CD4-positive, alpha-beta T cell (primary cell): Measurements from ENCODE around the gene MYL10. TPM values are rescaled to one million over a fixed set of nuclear protein-coding genes. Genes with fewer than 3 reads are reported as not detected.

Experiments used
- ATAC-seq: fragments of 200-7000 bp; cut with Tn5 transposase; one replicate; pipeline ENCODE4 v1.10.0; 2022; ENCODE audit warnings: mild to moderate bottlenecking; ENCODE audit not compliant: poor library complexity
- CTCF ChIA-PET: fragments of 350-600 bp; sonication (Branson Sonifier 250); formaldehyde crosslinking; loops from one replicate; lab custom pipeline; 2021; ENCODE audit warnings: antibody characterized with exemption, inconsistent platforms; lab: Charles Lee
- POLR2A ChIA-PET: fragments of 350-600 bp; sonication (Branson Sonifier 250); formaldehyde crosslinking; loops from one replicate; lab custom pipeline; 2021; ENCODE audit warnings: antibody characterized with exemption, inconsistent platforms; lab: Charles Lee
- DNase-seq, 14 experiments: peaks; one replicate each; pipeline ENCODE4 v3.0.0-alpha.2; 2013 to 2020; ENCODE audit warnings: mixed read lengths in 2 of 14
- H3K27ac ChIP-seq, 2 donors: one replicate each; pipeline versions ENCODE4 v1.5.1 to v1.7.0; 2013; ENCODE audit warnings: low read length in 2 of 2, low read depth in 1 of 2, mild to moderate bottlenecking in 1 of 2
- H3K27me3 ChIP-seq, 2 experiments: 1 replicate in 1 of 2; 2 replicates in 1 of 2; pipeline versions ENCODE4 v1.6.1 to v1.7.0; 2013; ENCODE audit warnings: low read length in 2 of 2, control low read depth in 1 of 2, mild to moderate bottlenecking in 1 of 2, moderate library complexity in 1 of 2; ENCODE audit not compliant: insufficient read depth in 2 of 2, control insufficient read depth in 1 of 2
- H3K36me3 ChIP-seq: one replicate; pipeline ENCODE4 v1.6.1; 2013; ENCODE audit warnings: low read length, control low read depth; ENCODE audit not compliant: insufficient read depth
- H3K4me1 ChIP-seq: one replicate; pipeline ENCODE4 v1.6.1; 2013; ENCODE audit warnings: low read length, control low read depth; ENCODE audit not compliant: insufficient read depth
- H3K4me3 ChIP-seq: one replicate; pipeline ENCODE4 v1.5.1; 2013; ENCODE audit warnings: mild to moderate bottlenecking, low read length, moderate library complexity
- H3K9me3 ChIP-seq, 2 experiments: 1 replicate in 1 of 2; 2 replicates in 1 of 2; pipeline versions ENCODE4 v1.6.1 to v1.7.0; 2013; ENCODE audit warnings: low read length in 2 of 2, mild to moderate bottlenecking in 2 of 2, control low read depth in 1 of 2, moderate library complexity in 1 of 2; ENCODE audit not compliant: control insufficient read depth in 1 of 2, insufficient read depth in 1 of 2
- H3K27ac Mint-ChIP-seq: one replicate; pipeline ENCODE4 v1.8.0; 2020; ENCODE audit warnings: mixed read lengths
- H3K27me3 Mint-ChIP-seq: one replicate; pipeline ENCODE4 v1.8.0; 2021; ENCODE audit warnings: mixed read lengths
- H3K36me3 Mint-ChIP-seq: one replicate; pipeline ENCODE4 v1.8.0; 2021; ENCODE audit warnings: low read depth, mixed read lengths
- H3K4me1 Mint-ChIP-seq: one replicate; pipeline ENCODE4 v1.8.0; 2021; ENCODE audit warnings: low read depth, mixed read lengths
- H3K4me3 Mint-ChIP-seq: one replicate; pipeline ENCODE4 v1.8.0; 2020; ENCODE audit warnings: mild to moderate bottlenecking, mixed read lengths
- H3K9me3 Mint-ChIP-seq: one replicate; pipeline ENCODE4 v1.8.0; 2020; ENCODE audit warnings: mixed read lengths
- intact Hi-C, 2 experiments: fragments of 100-400 bp; cut with DNase I in 1 of 2; cut with micrococcal nuclease in 1 of 2; formaldehyde crosslinking; loops; one replicate each; pipeline versions ENCODE4 v1.15.1 to v1.9.0; 2023 to 2025; cut with DNase I, micrococcal nuclease
- total RNA-seq, 174 experiments: library from RNA in 2 of 174; stranded (reverse) in 2 of 174; gene quantifications; one replicate each; pipeline ENCODE4 v1.2.3 and lab custom pipeline; 2021 to 2026
- TF ChIP-seq, protein P1 (sequence below): fragments of 200-600 bp; IDR thresholded peaks from one replicate; pipeline ENCODE4 v1.8.0; 2022; ENCODE audit warnings: antibody characterized with exemption, mild to moderate bottlenecking

MYL10 gene
- total RNA-seq, 2 experiments from 2014 or later: not detected

DNA sequence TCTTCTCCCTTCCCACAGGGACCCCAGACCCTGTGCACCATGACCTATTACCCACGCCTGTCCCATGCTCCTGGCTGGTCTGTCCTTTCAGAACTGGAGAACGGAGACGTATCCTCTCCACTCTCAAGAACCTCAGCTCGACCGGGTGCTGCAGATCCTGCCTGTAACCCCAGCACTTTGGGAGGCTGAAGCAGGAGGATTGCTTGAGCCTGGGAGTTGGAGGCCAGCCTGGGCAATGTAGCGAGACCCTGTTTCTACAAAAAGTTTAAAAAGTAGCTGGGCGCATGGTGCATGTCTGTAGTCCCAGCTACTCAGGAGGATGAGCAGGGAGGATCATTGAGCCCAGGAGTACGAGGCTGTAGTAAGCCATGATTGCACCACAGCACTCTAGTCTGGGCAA, 37.2 kb upstream of the MYL10 start:
- peaks cover 6% of the 10 kb centered on the region for H3K9me3 Mint-ChIP-seq
- no peaks in the 10 kb centered on the region for H3K4me1 Mint-ChIP-seq
- no peaks in the 10 kb centered on the region for H3K4me1 ChIP-seq
- no peak overlapping the region for H3K4me3 ChIP-seq
- H3K36me3 Mint-ChIP-seq: no peaks in the 10 kb centered on the region
- ATAC-seq (no peak), DNase-seq (no peak)
- H3K27me3 Mint-ChIP-seq: no peaks in the 10 kb centered on the region
- TF ChIP-seq, protein P1, sequence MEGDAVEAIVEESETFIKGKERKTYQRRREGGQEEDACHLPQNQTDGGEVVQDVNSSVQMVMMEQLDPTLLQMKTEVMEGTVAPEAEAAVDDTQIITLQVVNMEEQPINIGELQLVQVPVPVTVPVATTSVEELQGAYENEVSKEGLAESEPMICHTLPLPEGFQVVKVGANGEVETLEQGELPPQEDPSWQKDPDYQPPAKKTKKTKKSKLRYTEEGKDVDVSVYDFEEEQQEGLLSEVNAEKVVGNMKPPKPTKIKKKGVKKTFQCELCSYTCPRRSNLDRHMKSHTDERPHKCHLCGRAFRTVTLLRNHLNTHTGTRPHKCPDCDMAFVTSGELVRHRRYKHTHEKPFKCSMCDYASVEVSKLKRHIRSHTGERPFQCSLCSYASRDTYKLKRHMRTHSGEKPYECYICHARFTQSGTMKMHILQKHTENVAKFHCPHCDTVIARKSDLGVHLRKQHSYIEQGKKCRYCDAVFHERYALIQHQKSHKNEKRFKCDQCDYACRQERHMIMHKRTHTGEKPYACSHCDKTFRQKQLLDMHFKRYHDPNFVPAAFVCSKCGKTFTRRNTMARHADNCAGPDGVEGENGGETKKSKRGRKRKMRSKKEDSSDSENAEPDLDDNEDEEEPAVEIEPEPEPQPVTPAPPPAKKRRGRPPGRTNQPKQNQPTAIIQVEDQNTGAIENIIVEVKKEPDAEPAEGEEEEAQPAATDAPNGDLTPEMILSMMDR: no peak
- H3K4me3 Mint-ChIP-seq: no peak overlapping the region
- H3K27ac ChIP-seq: no peak overlapping the region
- H3K36me3 ChIP-seq: no peaks in the 10 kb centered on the region
- H3K27me3 ChIP-seq: no peaks in the 10 kb centered on the region
- peaks cover 0 to 15% of the 10 kb centered on the region in 2 experiments for H3K9me3 ChIP-seq
- POLR2A ChIA-PET: no interaction called here
- intact Hi-C loops: no loop called here
- no peak overlapping the region for H3K27ac Mint-ChIP-seq
- CTCF ChIA-PET: no interaction called here

DNA sequence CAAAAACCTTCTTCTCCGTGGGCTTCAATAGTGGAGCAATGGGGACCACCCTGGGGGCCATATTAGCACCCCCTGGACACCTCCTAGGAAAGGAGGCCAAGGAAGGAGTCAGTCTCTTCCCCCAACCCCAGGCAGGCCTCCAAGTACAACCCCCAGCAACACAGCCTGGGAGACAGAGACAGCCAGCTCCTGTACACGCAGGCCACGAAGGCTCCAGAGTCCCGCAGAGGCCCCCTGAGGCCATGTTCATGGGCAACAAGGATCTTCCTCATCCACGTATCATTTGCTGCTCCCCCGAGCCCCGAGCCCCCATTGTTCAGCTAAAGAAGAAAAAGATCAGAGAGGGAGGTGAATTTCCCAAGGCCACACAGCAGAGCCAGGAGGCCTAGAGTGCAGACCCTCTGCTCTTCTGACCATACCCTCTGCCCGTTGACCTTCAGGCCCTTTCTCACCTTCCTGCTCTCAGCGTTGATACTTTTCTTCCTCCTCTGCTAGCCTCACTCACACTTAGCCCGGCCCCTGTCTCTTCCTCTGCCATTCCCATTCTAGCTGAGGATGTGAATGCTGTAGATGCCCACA, 35.9 kb upstream of the MYL10 start:
- TF ChIP-seq, protein P1: no peak
- Histone ChIP-seq H3K9me3 (peaks cover 0 to 15% of the 10 kb centered on the region in 2 experiments), H3K27ac (no peak overlapping the region), H3K27me3 (no peaks in the 10 kb centered on the region), H3K36me3 (no peaks in the 10 kb centered on the region), H3K4me3 (no peak overlapping the region), H3K4me1 (no peaks in the 10 kb centered on the region)
- no peak for ATAC-seq
- Mint-ChIP-seq H3K36me3 (no peaks in the 10 kb centered on the region), H3K27ac (no peak overlapping the region), H3K4me3 (no peak overlapping the region), H3K27me3 (peaks cover 8% of the 10 kb centered on the region), H3K4me1 (no peaks in the 10 kb centered on the region), H3K9me3 (peaks cover 6% of the 10 kb centered on the region)
- ChIA-PET POLR2A (no interaction called here), CTCF (no interaction called here)
- intact Hi-C loops: no loop called here
- DNase-seq: no peak

DNA sequence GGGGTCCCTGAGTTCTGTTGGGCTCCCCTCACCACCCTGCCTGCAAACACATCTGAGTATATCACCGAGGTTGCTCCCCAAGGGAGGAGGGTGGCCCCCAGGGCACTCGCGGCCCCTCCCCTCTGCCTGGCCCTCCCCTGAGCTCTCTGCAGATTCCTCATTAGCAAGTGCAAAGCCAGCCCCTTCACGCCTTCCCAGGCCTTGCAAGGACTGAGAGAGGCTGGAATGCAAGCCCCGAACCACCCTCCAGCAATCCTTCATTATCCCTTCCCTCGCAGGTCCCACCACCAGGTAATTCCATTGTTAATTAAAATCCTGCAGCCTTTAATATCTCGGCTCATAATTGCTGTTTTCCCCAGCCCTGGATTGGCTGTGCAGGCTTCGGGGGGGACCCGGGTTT, 35.3 kb upstream of the MYL10 start:
- Mint-ChIP-seq H3K9me3 (peaks cover 6% of the 10 kb centered on the region), H3K27me3 (peaks cover 8% of the 10 kb centered on the region), H3K4me1 (no peaks in the 10 kb centered on the region), H3K27ac (no peak overlapping the region), H3K4me3 (no peak overlapping the region), H3K36me3 (no peaks in the 10 kb centered on the region)
- peaks cover 0 to 15% of the 10 kb centered on the region in 2 experiments for H3K9me3 ChIP-seq
- POLR2A ChIA-PET: no interaction called here
- no peak for ATAC-seq
- H3K4me1 ChIP-seq: no peaks in the 10 kb centered on the region
- DNase-seq: no peak
- intact Hi-C loops: no loop called here
- H3K4me3 ChIP-seq: no peak overlapping the region
- H3K36me3 ChIP-seq: no peaks in the 10 kb centered on the region
- no peaks in the 10 kb centered on the region for H3K27me3 ChIP-seq
- CTCF ChIA-PET: no interaction called here
- no peak overlapping the region for H3K27ac ChIP-seq
- TF ChIP-seq, protein P1: no peak
